ENCODE measurements around the gene HEATR9. TPM values are rescaled to one million over a fixed set of nuclear protein-coding genes. Genes with fewer than 3 reads are reported as not detected.

The HEATR9 gene
- polyA plus RNA-seq, 1 donor: 0.03 TPM

DNA sequence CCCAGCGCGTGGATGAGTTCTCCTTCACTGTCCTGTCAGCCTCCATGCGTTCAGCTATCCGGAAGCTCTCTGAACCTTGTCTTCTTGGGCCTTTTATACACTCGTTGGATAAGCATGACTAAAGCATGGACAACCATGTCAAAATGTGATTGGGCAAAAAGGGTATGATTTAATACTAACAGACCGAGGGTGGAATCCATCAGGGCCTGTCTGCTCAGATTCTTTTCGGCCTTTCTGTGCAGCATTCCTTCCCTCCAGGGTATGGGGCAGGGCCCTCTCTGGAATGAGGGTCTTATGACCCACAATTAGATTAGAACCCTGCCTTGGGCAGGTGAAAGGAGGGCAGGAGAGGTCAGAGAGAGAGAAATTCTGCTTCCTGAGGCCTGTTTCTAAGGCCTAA is 25.5 kb upstream of the HEATR9 start:
- no CpG with 5 or more reads among the region's 7 CpGs for WGBS (ENCODE audit: insufficient coverage, low lambda C conversion rate)
- Histone ChIP-seq H3K9me3 (ENCODE audit: control insufficient read depth, low read depth, low read length) (no peaks in the 10 kb centered on the region), H3K4me1 (ENCODE audit: control insufficient read depth, insufficient read depth, low read length) (peaks cover 3% of the 10 kb centered on the region), H3K27ac (ENCODE audit: low read length) (no peak overlapping the region), H3K4me3 (ENCODE audit: low read length) (no peak overlapping the region), H3K36me3 (ENCODE audit: control insufficient read depth, insufficient read depth, low read length) (no peaks in the 10 kb centered on the region), H3K27me3 (ENCODE audit: control insufficient read depth, insufficient read depth, low read length) (no peaks in the 10 kb centered on the region)
- DNase-seq: no peak

DNA sequence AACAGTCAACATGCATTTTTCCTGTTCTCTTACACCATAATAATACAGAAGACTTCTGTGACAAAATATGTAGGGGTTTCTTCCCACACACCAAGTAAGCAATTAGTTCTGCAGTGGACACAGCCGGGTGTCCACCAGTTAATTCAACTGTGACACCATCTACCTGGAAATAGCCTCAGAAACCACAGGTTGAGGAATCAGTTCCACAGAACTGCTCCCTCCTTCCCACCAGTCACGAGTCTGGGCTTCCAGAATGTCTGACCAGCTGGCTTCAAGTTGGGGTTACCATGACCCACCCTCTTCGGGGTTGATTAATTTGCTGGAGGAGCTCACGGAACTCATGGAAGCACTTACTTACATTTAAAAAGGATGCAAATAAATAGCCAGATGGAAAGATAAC is 25.1 kb upstream of the HEATR9 start:
- H3K9me3 ChIP-seq (ENCODE audit: control insufficient read depth, low read depth, low read length): no peaks in the 10 kb centered on the region
- WGBS (ENCODE audit: insufficient coverage, low lambda C conversion rate): no CpG with 5 or more reads among the region's 4 CpGs

DNA sequence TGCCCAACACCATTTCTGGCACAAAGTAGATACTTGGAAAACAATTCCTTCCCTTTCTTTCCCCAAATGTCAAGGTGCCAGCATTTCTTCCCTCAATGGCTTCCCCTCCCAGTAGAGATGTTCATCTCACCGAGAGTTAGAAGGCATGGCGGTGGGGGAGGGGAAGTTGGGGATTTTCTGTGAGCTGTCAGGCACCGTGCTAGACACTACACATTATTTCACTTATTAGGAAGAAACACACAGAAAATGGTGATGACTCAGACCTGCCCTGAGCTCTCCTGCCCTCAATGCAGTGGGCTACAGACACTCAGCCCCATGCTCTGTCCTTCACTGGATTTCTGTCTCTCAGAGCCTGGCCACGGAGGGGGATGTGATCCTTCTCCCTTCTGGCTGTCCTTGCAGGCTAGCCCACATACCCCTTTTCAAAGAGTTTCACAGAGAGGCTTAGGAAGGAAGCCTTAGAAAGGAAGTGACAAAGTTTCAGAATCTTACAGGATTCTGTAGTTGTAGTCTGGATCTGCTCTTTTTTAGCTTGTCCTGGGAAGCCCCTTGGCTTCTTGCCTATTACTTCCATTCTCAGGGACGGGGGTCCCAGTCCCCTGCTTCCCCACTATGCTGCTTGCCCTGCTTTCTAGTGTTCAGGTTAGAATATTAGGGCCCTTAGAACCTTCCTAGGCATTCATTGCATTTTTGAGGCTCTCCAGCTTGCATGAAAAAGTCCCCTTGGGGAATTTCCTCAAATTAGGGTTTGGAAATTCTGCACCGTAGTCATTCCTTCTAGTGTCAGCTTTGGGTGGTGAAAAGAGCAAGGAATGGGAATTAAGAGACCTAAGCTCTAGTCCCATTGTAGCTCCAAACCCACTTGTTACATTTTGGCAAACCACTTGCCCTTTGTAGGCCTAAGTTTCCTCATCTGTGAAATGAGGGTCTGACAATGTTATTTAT is 23.7 kb upstream of the HEATR9 start:
- WGBS (ENCODE audit: insufficient coverage, low lambda C conversion rate): no CpG with 5 or more reads among the region's 6 CpGs
- Histone ChIP-seq H3K4me1 (ENCODE audit: control insufficient read depth, insufficient read depth, low read length) (peaks cover 3% of the 10 kb centered on the region), H3K4me3 (ENCODE audit: low read length) (no peak overlapping the region), H3K27ac (ENCODE audit: low read length) (no peak overlapping the region), H3K27me3 (ENCODE audit: control insufficient read depth, insufficient read depth, low read length) (no peaks in the 10 kb centered on the region), H3K36me3 (ENCODE audit: control insufficient read depth, insufficient read depth, low read length) (no peaks in the 10 kb centered on the region), H3K9me3 (ENCODE audit: control insufficient read depth, low read depth, low read length) (no peaks in the 10 kb centered on the region)
- no peak for DNase-seq

More for the DNA sequence above, 25.1 kb upstream of the HEATR9 start:
- Histone ChIP-seq H3K4me1 (ENCODE audit: control insufficient read depth, insufficient read depth, low read length) (peaks cover 3% of the 10 kb centered on the region), H3K27ac (ENCODE audit: low read length) (no peak overlapping the region), H3K27me3 (ENCODE audit: control insufficient read depth, insufficient read depth, low read length) (no peaks in the 10 kb centered on the region), H3K4me3 (ENCODE audit: low read length) (no peak overlapping the region), H3K36me3 (ENCODE audit: control insufficient read depth, insufficient read depth, low read length) (no peaks in the 10 kb centered on the region)
- DNase-seq: no peak

GRCh38 chr17:35891269-35891668 is 22.6 kb upstream of the HEATR9 start:
- no peak for DNase-seq
- H3K27me3 ChIP-seq (ENCODE audit: control insufficient read depth, insufficient read depth, low read length): no peaks in the 10 kb centered on the region
- no peaks in the 10 kb centered on the region for H3K9me3 ChIP-seq (ENCODE audit: control insufficient read depth, low read depth, low read length)
- no CpG with 5 or more reads among the region's 4 CpGs for WGBS (ENCODE audit: insufficient coverage, low lambda C conversion rate)
- no peaks in the 10 kb centered on the region for H3K36me3 ChIP-seq (ENCODE audit: control insufficient read depth, insufficient read depth, low read length)
- no peak overlapping the region for H3K4me3 ChIP-seq (ENCODE audit: low read length)
- H3K4me1 ChIP-seq (ENCODE audit: control insufficient read depth, insufficient read depth, low read length): peaks cover 3% of the 10 kb centered on the region
- no peak overlapping the region for H3K27ac ChIP-seq (ENCODE audit: low read length)

DNA sequence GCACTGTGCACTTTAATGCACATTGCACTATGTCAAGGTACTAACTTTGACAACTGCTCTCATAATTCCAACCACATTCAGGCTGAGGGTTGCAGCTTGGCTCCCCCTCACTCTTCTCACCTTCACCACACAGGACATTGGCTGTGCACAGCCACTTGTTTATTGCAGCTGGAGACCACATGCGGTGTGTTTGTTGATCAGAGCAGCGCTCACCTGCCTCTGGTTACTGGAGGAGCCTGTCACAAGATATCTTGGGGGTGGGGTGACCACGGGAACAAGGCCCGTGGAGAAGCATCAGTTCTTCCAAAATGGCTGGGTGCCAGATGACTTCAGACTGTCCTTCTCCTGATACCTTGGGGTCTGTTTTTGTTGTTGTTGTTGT is 22.1 kb upstream of the HEATR9 start:
- Histone ChIP-seq H3K9me3 (ENCODE audit: control insufficient read depth, low read depth, low read length) (no peaks in the 10 kb centered on the region), H3K27ac (ENCODE audit: low read length) (no peak overlapping the region), H3K4me1 (ENCODE audit: control insufficient read depth, insufficient read depth, low read length) (peaks cover 3% of the 10 kb centered on the region), H3K27me3 (ENCODE audit: control insufficient read depth, insufficient read depth, low read length) (no peaks in the 10 kb centered on the region), H3K4me3 (ENCODE audit: low read length) (no peak overlapping the region), H3K36me3 (ENCODE audit: control insufficient read depth, insufficient read depth, low read length) (no peaks in the 10 kb centered on the region)
- peak in 1 of 2 donors; percentile 27 for DNase-seq
- WGBS (ENCODE audit: insufficient coverage, low lambda C conversion rate): no CpG with 5 or more reads among the region's 4 CpGs

- DNase-seq: peak in 1 of 2 donors; percentile 37
- H3K27ac ChIP-seq (ENCODE audit: low read length): no peak overlapping the region
- no peaks in the 10 kb centered on the region for H3K36me3 ChIP-seq (ENCODE audit: control insufficient read depth, insufficient read depth, low read length)
Measured at GRCh38 chr17:35889818-35890773, 21.4 kb upstream of the HEATR9 start.

GRCh38 chr17:35889241-35889640 is 20.6 kb upstream of the HEATR9 start:
- WGBS (ENCODE audit: insufficient coverage, low lambda C conversion rate): no CpG with 5 or more reads among the region's 2 CpGs
- H3K27me3 ChIP-seq (ENCODE audit: control insufficient read depth, insufficient read depth, low read length): no peaks in the 10 kb centered on the region
- H3K4me1 ChIP-seq (ENCODE audit: control insufficient read depth, insufficient read depth, low read length): peaks cover 3% of the 10 kb centered on the region
- H3K36me3 ChIP-seq (ENCODE audit: control insufficient read depth, insufficient read depth, low read length): no peaks in the 10 kb centered on the region
- no peak for DNase-seq
- H3K9me3 ChIP-seq (ENCODE audit: control insufficient read depth, low read depth, low read length): no peaks in the 10 kb centered on the region
- no peak overlapping the region for H3K27ac ChIP-seq (ENCODE audit: low read length)
- H3K4me3 ChIP-seq (ENCODE audit: low read length): no peak overlapping the region

More at GRCh38 chr17:35889818-35890773, 21.4 kb upstream of the HEATR9 start:
- H3K4me3 ChIP-seq (ENCODE audit: low read length): no peak overlapping the region
- peaks cover 3% of the 10 kb centered on the region for H3K4me1 ChIP-seq (ENCODE audit: control insufficient read depth, insufficient read depth, low read length)
- no peaks in the 10 kb centered on the region for H3K9me3 ChIP-seq (ENCODE audit: control insufficient read depth, low read depth, low read length)
- no peaks in the 10 kb centered on the region for H3K27me3 ChIP-seq (ENCODE audit: control insufficient read depth, insufficient read depth, low read length)
- no CpG with 5 or more reads among the region's 2 CpGs for WGBS (ENCODE audit: insufficient coverage, low lambda C conversion rate)

GRCh38 chr17:35879773-35880654 is 11.3 kb upstream of the HEATR9 start, which contains the start of gene CCL5:
Gene CCL5, minus strand, starts transcription at chr17:35880360.
- Histone ChIP-seq H3K27me3 (ENCODE audit: control insufficient read depth, insufficient read depth, low read length) (no peaks in the 10 kb centered on the region), H3K36me3 (ENCODE audit: control insufficient read depth, insufficient read depth, low read length) (no peaks in the 10 kb centered on the region), H3K9me3 (ENCODE audit: control insufficient read depth, low read depth, low read length) (no peaks in the 10 kb centered on the region), H3K4me1 (ENCODE audit: control insufficient read depth, insufficient read depth, low read length) (no peaks in the 10 kb centered on the region), H3K27ac (ENCODE audit: low read length) (no peak within 1 kb of the TSS), H3K4me3 (ENCODE audit: low read length) (no peak within 1 kb of the TSS)
- no CpG with 5 or more reads among the region's 11 CpGs for WGBS (ENCODE audit: insufficient coverage, low lambda C conversion rate)
- peak in 1 of 2 donors; percentile 9 for DNase-seq

GRCh38 chr17:35878361-35878760 is 9.7 kb upstream of the HEATR9 start:
- no peaks in the 10 kb centered on the region for H3K4me1 ChIP-seq (ENCODE audit: control insufficient read depth, insufficient read depth, low read length)
- DNase-seq: no peak
- WGBS (ENCODE audit: insufficient coverage, low lambda C conversion rate): 67% methylated on average over 1 of the region's 4 CpGs
- no peaks in the 10 kb centered on the region for H3K27me3 ChIP-seq (ENCODE audit: control insufficient read depth, insufficient read depth, low read length)
- no peaks in the 10 kb centered on the region for H3K36me3 ChIP-seq (ENCODE audit: control insufficient read depth, insufficient read depth, low read length)
- H3K4me3 ChIP-seq (ENCODE audit: low read length): no peak overlapping the region
- no peak overlapping the region for H3K27ac ChIP-seq (ENCODE audit: low read length)
- no peaks in the 10 kb centered on the region for H3K9me3 ChIP-seq (ENCODE audit: control insufficient read depth, low read depth, low read length)
